ENCODE measurements around the gene ATXN2. TPM values are rescaled to one million over a fixed set of nuclear protein-coding genes. Genes with fewer than 3 reads are reported as not detected.
"Not testable (repeated sequence)": the region's sequence is repeated elsewhere in the genome, so short reads cannot be mapped to it uniquely, and the experiment has no call there.

ATXN2 gene
- total RNA-seq, 4 donors from 2014 or later, result 50.3 to 84.3 (median 64.3) TPM

DNA sequence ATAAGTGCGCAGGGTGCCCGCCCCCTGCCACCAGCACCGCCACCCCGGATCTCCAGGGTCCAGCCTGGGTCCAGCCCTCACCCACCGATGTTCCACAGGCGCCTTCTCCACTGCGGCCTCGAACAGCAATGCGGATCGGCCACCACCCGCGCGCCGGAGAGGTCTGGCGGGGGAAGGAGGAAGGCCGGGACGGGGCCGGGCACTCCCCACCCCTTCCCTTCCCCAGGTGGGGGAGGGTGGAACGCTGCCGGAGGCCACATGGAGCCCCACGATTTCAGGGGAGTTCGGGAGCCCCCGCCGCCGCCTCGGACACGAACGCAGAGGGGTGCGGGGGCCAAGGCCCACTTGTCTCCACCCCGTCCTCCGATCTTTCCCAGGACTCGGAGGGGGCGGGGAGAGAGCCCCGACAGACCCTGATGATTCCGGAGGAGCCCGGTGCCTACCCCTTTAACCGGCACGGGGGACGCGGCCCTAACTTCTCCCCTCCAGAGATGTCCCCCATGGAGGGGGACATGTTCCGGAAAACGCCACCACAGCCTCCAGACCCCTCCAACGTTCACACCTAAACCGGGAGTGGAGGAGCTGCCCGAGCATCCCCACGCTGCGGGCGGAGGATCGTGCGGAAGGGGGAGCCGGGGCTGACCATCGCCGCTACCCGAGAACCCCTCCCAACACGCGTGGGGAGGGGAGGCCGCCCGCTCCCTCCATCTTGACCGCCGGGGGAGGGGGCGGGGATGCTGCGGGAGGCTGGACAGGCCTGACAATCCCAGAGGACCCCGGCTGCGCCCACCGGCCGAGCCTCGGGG lies 1.1 kb downstream of the ATXN2 start:
- TF ChIP-seq, protein P1, sequence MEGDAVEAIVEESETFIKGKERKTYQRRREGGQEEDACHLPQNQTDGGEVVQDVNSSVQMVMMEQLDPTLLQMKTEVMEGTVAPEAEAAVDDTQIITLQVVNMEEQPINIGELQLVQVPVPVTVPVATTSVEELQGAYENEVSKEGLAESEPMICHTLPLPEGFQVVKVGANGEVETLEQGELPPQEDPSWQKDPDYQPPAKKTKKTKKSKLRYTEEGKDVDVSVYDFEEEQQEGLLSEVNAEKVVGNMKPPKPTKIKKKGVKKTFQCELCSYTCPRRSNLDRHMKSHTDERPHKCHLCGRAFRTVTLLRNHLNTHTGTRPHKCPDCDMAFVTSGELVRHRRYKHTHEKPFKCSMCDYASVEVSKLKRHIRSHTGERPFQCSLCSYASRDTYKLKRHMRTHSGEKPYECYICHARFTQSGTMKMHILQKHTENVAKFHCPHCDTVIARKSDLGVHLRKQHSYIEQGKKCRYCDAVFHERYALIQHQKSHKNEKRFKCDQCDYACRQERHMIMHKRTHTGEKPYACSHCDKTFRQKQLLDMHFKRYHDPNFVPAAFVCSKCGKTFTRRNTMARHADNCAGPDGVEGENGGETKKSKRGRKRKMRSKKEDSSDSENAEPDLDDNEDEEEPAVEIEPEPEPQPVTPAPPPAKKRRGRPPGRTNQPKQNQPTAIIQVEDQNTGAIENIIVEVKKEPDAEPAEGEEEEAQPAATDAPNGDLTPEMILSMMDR (IDR thresholded peaks at IDR 0.05), result no peak
- no peak for TF ChIP-seq POLR2A (IDR thresholded peaks at IDR 0.05)
- no peak for TF ChIP-seq EP300 (IDR thresholded peaks at IDR 0.05)
- peak in 1 of 2 donors; percentile 19 for DNase-seq (ENCODE audit: low spot score in 2 of 2)
- H3K9me3 ChIP-seq, result no peaks in the 10 kb centered on the region
- H3K36me3 ChIP-seq, result no peaks in the 10 kb centered on the region
- WGBS, 2 donors, result 0 to 1% methylated on average over 27 to 50 of the region's 67 CpGs
- peaks cover 0 to 49% (median 28%) of the 10 kb centered on the region in 4 donors for H3K4me1 ChIP-seq
- no peaks in the 10 kb centered on the region for H3K27me3 ChIP-seq
- H3K4me3 ChIP-seq, result peak overlapping the region; percentile 59 to 97 (median 87)
- peak overlapping the region; percentile 94 to 98 (median 96) for H3K27ac ChIP-seq

GRCh38 chr12:111596985-111597830 lies 1.9 kb downstream of the ATXN2 start:
- Histone ChIP-seq H3K9me3 (no peaks in the 10 kb centered on the region), H3K4me1 (peaks cover 0 to 51% (median 28%) of the 10 kb centered on the region in 4 donors), H3K36me3 (no peaks in the 10 kb centered on the region), H3K27me3 (no peaks in the 10 kb centered on the region), H3K27ac (peak overlapping the region; percentile 94 to 98 (median 96)), H3K4me3 (peak overlapping the region; percentile 59 to 97 (median 87))
- WGBS, 2 donors, result 2% methylated on average over 33 of the region's 33 CpGs
- TF ChIP-seq, protein P1 (IDR thresholded peaks at IDR 0.05), result no peak
- TF ChIP-seq POLR2A (IDR thresholded peaks at IDR 0.05) (no peak), EP300 (IDR thresholded peaks at IDR 0.05) (peak in 1 of 2 donors; percentile 38)
- DNase-seq (ENCODE audit: low spot score in 2 of 2), result peak; percentile 17 to 41

GRCh38 chr12:111595341-111595835 lies 3.7 kb downstream of the ATXN2 start:
- not testable (repeated sequence) for H3K9me3 ChIP-seq; H3K36me3 ChIP-seq; H3K27me3 ChIP-seq; H3K4me3 ChIP-seq; DNase-seq (ENCODE audit: low spot score in 2 of 2)
- 72% methylated on average over 15 of the region's 15 CpGs for WGBS, 2 donors
- peak overlapping the region in 2 of 4 donors; percentile 28 to 70 for H3K27ac ChIP-seq
- peaks cover 0 to 57% (median 28%) of the 10 kb centered on the region in 4 donors for H3K4me1 ChIP-seq

- DNase-seq (ENCODE audit: low spot score in 2 of 2); H3K36me3 ChIP-seq; H3K9me3 ChIP-seq; H3K27ac ChIP-seq; H3K27me3 ChIP-seq; H3K4me3 ChIP-seq: not testable (repeated sequence)
- WGBS, 2 donors, result 90 to 96% methylated on average over 6 of the region's 6 CpGs
- H3K4me1 ChIP-seq, result peaks cover 0 to 70% (median 28%) of the 10 kb centered on the region in 4 donors
These were observed 7.6 kb downstream of the ATXN2 start for GRCh38 chr12:111591399-111592010.

DNA sequence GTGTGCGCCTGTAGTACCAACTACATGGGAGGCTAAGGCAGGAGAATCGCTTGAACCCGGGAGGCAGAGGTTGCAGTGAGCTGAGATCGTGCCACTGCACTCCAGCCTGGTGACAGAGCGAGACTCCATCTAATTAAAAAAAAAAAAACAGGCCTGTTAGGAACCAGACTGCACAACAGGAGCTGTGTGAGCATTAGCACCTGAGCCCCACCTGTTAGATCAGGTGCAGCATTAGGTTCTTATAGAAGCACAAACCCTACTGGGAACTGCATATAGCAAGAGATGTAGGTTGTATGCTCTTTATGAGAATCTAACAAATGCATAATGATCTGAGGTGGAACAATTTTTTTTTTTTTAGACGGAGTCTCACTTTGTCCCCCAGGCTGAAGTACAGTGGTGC lies 8.6 kb downstream of the ATXN2 start:
- Histone ChIP-seq H3K4me3 (no peak overlapping the region), H3K27me3 (no peaks in the 10 kb centered on the region), H3K9me3 (no peaks in the 10 kb centered on the region), H3K4me1 (peaks cover 0 to 67% (median 22%) of the 10 kb centered on the region in 4 donors), H3K36me3 (no peaks in the 10 kb centered on the region), H3K27ac (no peak overlapping the region)
- TF ChIP-seq POLR2A (IDR thresholded peaks at IDR 0.05), result no peak
- no peak for DNase-seq (ENCODE audit: low spot score in 2 of 2)
- 83 to 89% methylated on average over 6 of the region's 6 CpGs for WGBS, 2 donors

DNA sequence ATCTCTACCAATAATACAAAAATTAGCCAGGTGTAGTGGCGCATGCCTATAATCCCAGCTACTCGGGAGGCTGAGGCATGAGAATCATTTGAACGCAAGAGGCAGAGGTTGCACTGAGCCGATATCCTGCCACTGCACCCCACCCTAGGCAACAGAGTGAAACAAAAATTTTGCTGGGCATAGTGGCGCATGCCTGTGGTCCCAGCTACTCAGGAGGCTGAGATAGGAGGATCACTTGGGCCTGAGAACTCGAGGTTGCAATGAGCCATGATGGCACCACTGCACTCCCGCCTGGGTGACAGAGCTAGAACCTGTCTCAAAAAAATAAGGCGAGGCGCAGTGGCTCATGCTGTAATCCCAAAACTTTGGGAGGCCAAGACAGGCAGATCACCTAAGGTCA lies 9.5 kb downstream of the ATXN2 start:
- no peak for DNase-seq (ENCODE audit: low spot score in 2 of 2)
- Histone ChIP-seq H3K4me1 (peaks cover 0 to 60% (median 12%) of the 10 kb centered on the region in 4 donors), H3K36me3 (no peaks in the 10 kb centered on the region), H3K4me3 (no peak overlapping the region), H3K27ac (no peak overlapping the region), H3K27me3 (no peaks in the 10 kb centered on the region), H3K9me3 (no peaks in the 10 kb centered on the region)
- TF ChIP-seq, protein P1 (IDR thresholded peaks at IDR 0.05), result no peak
- TF ChIP-seq POLR2A (IDR thresholded peaks at IDR 0.05), result no peak
- TF ChIP-seq EP300 (IDR thresholded peaks at IDR 0.05), result no peak
- 89 to 95% methylated on average over 9 of the region's 9 CpGs for WGBS, 2 donors
